HG03280 (cell line): ENCODE data around the gene PJVK.
A peak's percentile ranks its signal among the peaks of the same experiment; 100 is the strongest.

Experiments used
- ATAC-seq: cut with Tn5 transposase; IDR thresholded peaks from one replicate; pipeline ENCODE4 v1.9.1; 2021; ENCODE audit warnings: mild to moderate bottlenecking, moderate library complexity; ENCODE audit not compliant: unreplicated experiment

The PJVK gene

DNA sequence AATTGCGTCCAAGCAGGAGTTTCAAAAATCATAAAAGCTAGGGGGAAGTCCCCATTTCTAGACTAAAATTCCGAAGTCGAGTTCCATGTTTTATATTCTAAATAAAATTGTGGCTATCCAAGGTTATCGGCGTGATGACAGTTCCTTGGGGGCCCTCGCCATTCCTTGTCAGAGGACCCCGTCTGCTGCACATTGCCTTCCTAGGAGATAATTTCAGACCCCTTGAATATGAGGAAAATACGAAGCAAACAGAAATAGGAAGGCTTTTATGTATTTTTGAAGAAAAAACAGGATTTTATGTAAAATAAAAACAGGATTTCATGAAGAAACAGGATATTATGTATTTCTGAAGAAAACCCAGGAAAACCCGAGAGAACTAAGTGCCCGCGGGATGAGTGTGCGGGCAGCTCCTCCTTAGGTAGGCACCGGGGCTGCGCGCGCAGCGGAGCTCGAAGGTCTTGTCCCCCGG lies 28.6 kb downstream of the PJVK start:
- no peak for ATAC-seq

DNA sequence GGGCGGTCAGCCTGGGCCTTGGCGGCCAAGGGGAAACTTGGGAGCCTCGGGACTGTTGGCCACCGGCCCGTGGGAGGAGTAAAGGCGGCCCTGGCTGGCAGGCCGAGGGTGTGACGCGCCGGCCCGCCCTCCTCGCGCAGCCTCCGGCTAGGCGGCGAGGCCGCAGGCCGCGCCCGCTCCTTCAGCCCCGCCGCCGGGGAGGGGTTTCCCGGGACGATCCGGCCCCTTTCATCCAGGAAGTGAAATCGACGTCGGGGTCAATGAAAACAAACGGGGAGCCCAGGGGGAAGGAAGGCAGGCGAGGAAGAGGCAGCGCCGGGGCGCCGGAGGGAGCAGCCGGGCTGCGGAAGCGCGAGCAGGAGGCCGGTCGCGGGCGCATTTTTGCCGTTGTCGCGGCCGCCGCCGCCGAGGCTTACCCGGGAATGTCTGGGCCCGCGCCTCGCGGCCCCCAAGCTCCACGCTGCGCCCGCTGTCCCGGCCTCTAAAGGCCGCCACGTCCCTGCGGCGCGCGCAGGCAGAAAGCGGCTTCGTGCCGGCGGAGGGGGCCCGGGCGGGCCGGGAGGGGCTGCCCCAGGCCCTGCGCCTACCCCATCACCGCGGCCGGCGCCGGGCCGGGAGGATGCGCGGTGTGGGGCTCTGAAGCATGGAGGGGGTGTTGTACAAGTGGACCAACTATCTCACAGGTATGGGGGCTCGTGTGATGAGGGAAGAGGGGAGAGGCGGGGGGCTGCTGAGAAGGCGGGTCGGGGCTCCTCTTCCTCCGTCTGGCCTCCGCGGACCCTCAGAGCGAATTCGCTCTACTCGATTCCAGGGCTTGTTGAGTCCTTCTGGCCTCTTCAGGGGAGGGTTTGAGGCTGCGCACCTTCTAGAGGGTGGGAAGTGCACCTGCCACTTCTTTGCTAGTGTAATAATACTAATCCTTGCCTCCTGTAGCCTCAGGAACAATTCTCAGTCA lies 29.3 kb downstream of the PJVK start, which contains the start of gene PLEKHA3:
Gene PLEKHA3 (plus strand): TSS at position 231 of the 955 bp plus-strand sequence. CDS start 413 bp downstream, at position 644.
- peak; percentile 62 for ATAC-seq

DNA sequence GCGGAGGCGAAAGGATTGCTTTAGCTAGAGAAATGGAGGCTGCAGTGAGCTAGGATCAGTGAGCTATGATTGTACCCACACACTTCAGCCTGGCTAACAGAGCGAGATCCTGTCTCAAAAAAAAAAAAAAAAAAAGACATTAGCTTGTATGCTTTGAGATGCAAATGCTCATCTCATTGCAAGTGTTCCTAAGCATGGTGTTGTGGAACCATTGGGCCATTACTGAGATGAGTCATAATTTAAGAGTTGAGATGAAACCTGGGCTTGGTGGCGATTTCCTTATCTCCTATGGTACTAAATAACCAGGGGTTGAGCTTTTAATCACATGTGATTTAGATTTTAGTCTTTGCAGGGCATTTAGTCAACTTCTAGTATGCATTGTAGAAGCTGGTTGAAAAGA lies 31.3 kb downstream of the PJVK start:
- peak; percentile 20 for ATAC-seq

DNA sequence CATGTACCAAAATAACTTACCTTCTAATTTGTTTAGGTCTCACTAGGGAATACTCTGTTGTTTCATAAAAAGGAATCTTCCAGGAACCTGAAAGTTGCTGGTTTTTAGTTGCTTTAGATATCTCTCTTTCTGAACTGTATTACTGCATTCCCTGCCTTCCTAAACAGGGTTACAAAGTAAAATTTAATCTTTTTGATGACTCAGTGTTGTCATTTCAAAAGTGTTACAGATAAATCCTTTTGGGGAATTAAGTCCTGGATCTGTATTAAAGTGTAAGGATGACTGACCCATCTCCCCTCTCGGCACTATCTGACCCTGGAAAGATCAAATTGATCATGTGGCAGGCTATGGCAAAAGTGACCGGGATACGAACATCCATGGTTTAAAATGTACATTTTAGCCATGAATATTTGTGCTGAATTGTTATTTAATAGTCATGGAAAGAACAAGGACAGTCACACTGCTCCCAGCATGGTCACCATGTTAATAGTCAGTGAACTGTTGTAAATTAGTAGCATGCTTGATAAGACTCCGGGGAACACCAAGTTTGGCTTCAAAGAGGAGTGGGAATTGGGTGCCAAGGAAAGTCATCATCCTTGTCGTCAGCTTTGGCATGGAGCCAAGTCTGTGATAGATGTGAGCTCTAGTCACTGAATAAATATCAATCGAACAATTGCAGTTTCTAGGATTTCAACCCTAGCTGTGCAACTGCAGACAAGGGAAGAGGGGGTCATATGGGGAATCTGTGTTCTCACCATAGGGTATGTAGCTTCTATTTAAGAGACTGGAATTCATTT lies 33.3 kb downstream of the PJVK start:
- no peak for ATAC-seq

DNA sequence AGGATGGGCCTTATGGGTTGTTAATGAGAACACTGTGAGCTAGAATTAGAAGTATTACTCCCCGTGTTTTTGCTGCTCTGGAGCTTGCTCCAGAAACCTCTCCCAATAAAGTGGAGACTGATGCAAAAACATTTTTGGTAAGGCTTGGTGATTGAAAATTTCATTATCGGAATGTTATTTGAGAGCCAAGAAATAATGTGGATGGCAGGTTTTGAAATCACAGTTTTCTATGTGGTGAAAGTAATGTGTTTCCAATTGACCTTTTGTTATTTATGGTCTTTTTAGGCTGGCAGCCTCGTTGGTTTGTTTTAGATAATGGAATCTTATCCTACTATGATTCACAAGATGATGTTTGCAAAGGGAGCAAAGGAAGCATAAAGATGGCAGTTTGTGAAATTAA lies 34.2 kb downstream of the PJVK start:
- no peak for ATAC-seq

DNA sequence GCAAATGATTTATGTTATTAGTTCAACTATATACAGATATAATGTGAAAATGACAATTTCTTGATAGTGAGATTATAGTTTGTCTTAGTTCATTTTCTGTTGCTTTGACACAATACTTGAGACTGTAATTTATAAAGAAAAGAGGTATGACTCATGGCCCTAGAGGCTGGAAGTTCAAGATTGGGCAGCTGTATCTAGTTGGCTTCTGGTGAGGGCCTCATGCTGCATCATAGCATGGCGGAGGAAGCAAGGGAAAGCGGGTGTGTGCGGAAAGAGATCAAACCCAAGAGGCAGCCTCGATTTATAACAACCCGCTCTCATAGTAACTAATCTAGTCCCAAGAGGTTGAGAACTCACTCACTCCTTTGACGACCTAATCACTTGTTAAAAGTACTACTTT lies 40.4 kb downstream of the PJVK start:
- ATAC-seq, result no peak

DNA sequence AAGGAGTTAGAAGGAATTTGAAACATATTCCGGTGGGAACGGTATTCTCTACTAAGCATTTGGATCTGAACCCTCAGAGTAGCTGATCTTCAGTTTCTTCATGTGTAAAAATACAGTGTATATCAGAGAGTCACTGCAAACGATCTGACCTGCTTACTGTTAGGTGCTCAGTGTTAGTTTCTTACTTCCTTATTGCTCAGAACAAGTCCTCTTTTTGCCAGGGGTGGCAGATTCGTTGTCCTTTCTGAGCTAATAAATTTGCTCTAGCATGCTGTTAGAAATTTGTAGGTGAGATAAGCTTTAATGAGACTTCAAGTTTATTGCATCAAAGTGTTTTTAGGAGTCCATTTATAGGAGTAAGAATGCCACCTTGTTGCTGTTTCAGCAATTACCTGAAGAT lies 44.9 kb downstream of the PJVK start:
- ATAC-seq, result no peak

DNA sequence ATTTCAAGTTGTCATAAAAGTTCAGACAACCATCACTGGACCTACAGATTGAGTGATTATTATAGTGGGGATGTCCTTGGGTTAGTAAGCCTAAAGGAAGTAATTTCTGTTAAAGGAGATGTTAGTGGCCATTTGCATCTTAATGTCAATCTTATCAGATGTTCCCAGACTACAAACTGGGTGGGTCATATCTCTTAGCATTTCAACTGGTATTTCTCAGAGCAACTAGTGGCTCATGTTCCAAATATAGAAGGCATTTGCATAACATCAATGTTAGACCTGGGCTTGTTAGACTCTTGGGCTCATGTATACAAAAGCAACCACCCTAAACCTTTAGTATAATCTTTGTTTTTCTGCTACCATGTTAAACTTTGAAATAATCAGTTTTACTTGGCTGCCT lies 47.0 kb downstream of the PJVK start:
- no peak for ATAC-seq

DNA sequence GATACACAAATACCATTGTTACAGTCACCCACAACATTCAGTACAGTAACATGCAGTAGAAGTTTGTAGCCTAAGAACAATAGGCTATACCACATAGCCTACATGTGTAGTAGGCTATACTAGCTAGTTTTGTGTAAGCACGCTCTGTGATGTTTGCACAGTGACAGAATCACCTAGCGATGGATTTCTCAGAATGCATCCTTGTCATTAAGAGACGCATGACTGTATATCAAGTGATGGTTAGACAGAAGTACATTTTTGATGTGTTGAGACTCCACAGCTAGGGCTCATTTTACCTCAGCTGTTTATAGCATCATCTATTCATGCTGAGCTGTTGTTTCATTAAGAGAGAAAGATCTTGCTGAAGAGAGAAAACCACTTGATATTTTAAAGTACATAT lies 48.5 kb downstream of the PJVK start:
- no peak for ATAC-seq

DNA sequence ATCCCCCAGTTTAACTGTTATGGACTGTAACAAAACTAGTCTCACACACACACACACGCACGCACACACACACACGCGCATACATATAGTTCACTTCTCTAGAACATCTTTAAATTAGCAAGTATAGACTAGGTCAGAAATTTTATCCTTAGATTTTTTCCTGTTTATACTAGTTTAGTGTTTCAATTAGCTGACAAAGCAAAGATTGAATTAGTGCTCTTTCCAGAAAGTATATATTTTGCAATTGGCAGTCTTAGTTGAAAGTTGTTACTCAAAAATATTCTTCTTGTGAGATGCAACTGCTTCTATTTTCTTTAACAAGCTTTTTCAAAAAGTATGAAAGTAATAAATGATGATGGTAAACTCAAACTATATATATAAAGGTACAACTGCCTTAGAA lies 51.6 kb downstream of the PJVK start:
- ATAC-seq, result no peak

DNA sequence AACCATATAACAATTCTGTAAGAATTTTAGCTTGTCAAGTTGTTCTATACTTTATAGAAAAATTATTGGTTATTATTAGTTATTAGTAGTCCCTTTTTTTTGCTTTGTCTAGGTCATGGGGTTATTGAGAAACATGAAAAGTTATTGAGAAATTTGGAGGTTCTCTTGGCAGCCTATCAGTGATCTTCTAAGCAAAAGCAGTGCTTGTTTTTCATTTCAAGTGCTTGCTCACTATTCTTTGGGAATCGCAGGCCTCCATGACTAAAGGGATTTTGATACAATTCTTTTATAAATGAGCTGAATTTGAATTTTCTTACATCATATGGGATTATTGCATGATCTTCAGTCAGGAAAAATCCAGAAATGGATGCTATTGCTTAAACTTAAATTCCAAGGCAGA lies 54.9 kb downstream of the PJVK start:
- ATAC-seq, result no peak

DNA sequence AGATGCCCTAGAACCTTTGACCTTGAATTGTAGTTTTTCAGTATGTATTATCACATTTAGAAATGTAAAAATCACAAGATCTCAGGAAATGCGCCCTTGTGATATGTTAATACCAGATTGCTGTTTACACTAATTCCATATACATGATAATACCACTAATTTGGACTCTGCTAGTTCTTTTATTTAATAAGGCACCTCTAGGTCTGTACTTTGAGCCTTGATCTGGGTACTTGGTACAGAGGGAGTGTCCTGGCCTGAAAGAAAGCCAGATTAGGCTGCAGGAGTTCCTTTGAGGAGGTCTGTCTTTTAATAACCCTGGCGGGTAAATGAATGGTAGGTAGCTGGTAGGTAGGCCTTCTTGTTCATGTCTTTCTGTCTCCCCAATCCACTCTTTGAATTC lies 55.3 kb downstream of the PJVK start:
- ATAC-seq, result no peak

DNA sequence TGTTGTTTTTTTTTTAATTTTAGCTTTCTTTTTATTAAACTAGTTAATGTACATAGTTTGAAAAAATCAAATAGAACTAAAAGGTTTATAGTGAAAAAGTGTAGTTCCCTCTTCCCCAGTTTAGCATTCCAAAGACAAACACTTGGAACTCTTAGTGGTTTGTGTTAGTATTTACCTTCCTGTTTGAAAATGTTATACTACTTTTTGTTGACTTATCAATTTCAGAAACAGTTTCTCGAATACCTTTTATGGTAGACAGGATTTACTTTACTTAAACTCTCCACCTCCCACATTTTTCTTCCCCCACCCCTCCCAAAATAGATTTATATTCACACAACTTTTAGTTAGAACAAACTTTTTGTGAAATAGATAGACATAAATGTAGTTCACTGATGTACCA lies 55.8 kb downstream of the PJVK start:
- ATAC-seq, result no peak

DNA sequence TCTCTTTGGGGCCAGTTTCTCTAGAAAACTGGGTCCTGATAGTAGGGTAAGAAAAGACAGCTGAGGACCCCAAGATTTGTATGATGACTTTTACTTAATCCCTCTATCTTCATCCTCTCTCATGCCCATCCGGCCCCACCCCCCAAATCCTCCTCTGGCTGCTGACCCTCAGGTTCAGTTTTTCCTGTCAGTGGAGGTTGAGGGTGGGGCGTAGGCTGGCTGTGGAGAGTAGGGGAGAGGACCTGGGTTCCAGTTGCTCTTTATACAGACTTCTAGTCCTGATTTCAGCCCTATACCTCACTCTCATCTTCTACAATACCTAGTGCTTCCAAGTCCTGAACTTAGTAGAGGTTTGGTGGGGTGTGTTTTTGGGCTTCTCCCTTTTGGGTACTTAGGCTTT lies 57.5 kb downstream of the PJVK start:
- no peak for ATAC-seq

DNA sequence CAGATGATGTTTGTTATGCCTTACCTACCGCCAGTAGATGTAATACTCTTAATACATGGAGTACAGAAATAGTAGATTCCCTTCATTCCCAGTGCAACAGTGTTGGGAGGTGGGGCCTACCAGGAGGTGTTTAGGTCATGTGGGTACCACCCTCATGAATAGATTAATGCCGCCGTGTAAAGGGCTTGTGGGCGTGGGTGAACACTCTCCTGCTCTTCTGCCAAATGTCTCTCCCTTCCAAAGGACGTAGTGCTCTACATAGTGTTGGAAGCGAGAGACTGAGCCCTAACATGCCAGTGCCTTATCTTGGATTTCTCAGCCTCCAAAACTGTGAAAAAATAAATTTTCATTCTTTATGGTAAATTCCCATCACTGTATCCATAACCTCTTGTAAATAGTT lies 59.2 kb downstream of the PJVK start:
- ATAC-seq, result no peak
